GM21390 (cell line): ENCODE measurements around the gene MYOG.

Experiments
- ATAC-seq: cut with Tn5 transposase; IDR thresholded peaks from one replicate; pipeline ENCODE4 v1.9.1; 2021; ENCODE audit not compliant: unreplicated experiment

The MYOG gene

GRCh38 chr1:203048555-203049051, 37.2 kb downstream of the MYOG start:
- no peak for ATAC-seq

DNA sequence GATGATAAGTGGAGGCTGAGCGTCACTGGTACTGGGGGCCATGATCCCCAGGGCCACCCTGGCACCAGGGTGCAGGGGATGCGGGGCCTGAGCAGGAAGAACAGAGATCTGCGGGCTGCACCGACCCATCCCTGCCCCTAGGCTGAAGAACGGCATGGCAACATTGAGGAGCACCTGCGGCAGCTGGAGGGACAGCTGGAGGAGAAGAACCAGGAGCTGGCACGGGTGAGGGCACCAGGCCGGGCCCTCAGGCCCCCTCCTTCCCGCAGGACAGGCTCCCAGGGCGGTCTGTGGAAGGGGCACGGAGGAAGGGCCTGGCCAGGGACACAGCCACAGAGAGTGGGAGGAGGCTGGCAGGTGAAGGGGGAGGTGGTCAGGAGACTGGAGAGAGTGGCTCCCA, 37.7 kb downstream of the MYOG start:
- ATAC-seq = no peak

- ATAC-seq = no peak
These were observed 38.7 kb downstream of the MYOG start for GRCh38 chr1:203046984-203047630.

GRCh38 chr1:203045821-203046594, 39.8 kb downstream of the MYOG start:
- ATAC-seq = no peak

DNA sequence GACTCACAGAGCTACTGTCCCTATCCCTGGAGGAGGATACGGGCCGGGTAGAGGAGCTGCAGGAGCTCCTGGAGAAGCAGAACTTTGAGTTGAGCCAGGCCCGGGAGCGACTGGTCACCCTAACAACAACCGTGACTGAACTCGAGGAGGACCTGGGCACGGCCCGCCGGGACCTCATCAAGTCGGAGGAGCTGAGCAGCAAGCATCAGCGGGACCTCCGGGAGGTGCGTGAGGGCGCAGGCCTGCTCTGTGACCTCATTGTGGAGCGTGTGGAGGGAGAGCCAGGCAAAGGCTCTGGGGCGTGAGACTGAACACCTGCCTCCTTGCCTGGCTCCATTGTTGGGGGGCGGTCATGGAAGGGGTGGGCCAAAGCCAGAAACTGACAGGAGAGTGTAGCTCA, 40.5 kb downstream of the MYOG start:
- no peak for ATAC-seq

GRCh38 chr1:203044546-203045250, 41.1 kb downstream of the MYOG start:
- no peak for ATAC-seq

DNA sequence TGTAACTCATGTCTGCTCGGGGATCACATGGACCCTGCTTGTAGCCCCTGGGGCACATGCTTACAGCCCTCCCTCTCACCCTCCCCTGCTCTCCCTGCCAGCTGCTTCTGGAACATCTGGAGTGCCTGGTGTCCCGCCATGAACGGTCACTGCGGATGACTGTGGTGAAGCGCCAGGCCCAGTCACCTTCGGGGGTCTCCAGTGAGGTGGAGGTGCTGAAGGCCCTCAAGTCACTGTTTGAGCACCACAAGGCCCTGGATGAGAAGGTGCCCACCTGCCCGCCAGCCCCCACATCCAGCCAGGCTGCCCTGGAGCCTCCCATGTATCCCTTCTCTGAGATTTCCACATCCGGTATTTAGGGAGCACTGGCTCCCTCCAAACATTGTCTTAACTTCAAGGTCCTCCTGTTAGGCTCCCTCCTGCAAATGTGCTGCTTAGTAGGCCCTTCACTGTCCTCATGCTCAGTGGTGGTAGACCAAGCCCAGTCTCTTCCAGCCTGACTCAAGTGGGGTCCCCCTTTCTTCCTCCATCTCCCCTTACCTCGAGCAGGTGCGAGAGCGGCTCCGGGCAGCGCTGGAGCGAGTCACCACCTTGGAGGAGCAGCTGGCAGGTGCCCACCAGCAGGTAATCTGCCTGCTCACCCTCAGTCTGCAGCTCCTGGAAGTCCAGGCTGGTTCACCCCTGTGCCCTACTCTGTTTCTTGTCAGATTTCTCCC, 41.8 kb downstream of the MYOG start:
- no peak for ATAC-seq

GRCh38 chr1:203041351-203041932, 44.4 kb downstream of the MYOG start:
- no peak for ATAC-seq

- no peak for ATAC-seq
These were observed 45.1 kb downstream of the MYOG start for GRCh38 chr1:203040513-203041275.

DNA sequence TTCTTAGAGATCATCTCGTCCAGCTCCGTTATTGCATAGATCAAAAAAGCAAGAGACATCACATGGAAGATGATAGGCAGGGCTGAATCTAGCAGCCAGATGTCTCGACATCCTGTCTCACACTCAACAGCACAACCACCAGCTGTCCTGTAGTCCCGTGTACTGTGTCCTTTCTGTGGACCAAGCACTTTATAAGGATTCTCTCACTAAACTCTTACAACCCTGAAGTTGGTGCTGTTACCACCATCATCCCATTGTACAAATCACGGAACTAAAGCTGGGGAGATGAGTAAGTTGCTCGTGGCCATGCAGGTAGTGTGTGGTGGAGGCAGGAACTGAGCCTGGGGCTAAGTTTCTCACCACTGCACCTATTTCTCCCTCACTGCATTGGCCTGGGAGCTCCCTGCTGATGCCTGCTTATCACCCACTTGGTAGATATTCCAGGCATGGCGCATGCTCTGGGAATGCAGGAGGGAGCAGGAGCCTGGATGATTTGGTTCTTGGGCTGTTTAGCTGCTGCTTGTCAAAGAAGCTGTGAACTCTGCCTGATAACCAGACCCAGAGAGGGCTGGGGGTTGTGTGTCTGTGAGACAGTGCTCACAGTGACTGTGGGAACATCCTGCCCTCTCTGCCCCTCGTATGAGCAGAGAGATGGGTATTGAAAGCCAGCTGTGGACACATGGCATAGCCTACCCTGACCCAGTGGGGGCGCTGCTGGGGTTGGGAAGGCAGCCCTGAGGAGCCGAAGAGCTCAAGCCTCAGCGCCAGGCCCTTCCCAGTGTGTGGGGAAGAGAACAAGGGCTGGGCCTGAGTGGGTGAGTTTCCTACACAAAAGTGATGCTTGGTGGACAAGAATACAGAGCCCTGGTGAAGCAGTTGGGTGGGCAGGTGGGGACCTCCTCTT, 46.0 kb downstream of the MYOG start:
- no peak for ATAC-seq

DNA sequence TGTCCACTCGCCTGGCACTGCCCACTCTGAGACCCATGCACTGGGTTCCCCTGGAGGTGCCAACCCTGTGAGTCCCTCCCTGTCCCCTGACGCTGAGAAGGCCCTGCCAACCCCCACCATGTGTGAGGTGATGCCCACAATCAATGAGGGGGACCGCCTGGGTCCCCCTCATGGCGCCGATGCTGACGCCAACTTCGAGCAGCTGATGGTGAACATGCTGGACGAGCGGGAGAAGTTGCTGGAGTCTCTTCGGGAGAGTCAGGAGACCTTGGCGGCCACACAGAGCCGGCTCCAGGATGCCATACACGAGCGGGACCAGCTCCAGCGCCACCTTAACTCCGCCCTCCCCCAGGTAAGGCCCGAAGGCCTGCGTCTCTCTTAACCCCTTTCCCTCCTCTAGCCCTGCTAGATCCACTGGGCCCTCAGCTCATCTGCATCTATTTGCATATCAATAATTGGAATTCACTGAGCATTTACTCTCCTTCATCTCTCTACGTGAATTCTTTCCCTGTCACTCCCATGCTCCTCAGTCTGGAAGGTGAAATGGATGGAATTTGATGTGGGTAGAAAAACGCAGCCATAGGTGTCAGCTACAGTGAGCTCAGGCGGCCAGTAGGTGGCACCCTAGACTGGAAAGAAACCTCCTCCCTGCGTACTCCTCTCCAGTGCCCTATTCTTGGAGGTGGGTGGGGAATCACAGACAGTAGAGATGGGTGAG, 46.8 kb downstream of the MYOG start:
- ATAC-seq = no peak

DNA sequence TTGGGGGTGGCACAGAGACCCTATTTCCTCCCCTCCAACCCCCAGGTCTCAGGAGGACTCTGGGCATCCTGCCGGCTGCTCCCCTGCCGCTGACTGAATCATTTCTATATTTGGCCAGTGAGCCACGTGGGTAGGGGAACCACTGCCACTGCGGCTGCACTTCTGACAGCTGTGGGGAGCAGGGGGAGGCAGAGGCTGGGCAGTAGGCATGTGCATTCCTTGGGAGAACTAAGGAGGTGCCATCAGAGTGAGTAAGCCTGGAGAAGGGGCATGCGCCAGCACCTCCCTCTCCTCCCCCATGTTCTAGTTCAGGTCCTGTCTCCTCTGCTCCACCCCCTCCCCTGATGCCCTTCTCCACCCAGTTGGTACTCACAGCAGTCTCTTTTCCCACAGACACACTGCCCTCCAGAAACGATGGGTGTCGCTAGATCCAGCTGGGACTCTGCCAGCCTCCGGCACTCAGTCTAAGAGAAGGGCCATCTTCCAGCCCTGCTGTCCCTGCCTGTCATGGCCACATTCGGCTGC, 47.5 kb downstream of the MYOG start:
- ATAC-seq = peak; percentile 56

GRCh38 chr1:203037509-203038190, 48.2 kb downstream of the MYOG start:
- ATAC-seq = no peak

DNA sequence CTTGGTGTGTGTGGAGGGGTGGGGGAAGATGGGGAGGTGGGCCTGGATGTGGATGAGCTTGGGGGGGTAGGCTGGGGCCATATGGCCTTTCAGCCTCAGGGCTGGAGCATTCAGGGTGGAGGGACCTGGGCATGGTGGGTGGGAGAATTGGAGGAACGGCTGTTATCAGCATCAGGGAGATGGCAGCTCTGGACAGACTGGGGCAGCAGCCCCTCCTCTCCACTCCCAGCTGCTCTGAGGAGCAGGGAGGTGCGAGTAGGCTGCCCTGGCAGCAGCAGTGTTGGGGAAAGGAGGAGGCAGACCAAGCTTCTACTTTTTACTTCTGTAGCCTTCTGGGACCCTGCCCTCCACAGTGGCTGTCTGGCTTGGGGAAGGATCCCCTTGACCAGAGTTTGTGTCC, 49.3 kb downstream of the MYOG start:
- no peak for ATAC-seq

DNA sequence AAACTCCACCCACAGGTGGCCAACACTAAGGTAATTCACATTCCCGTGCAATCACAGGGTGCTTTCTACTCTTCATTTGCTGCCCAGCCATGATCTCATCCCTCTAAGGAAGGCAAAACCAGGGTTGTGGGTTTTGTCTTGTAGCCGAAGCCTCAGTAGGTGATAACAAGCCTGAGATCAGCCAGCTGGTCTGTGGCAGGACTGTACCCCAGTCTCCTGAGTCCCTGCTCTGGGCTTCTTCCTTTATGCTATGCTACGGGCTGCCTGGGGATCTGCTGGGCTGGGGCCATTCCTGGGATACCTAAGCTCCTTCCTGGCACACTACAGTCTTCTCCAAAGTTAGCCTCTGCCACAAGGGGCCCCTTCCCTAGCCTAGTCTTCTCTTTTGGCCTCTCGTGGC, 49.7 kb downstream of the MYOG start:
- ATAC-seq = no peak

- no peak for ATAC-seq
These were observed 50.5 kb downstream of the MYOG start for GRCh38 chr1:203035111-203036000.
